Spinal cord (tissue), 10 donors: ENCODE measurements around the gene ITPRID2. TPM values are rescaled to one million over a fixed set of nuclear protein-coding genes. Genes with fewer than 3 reads are reported as not detected.
"Not testable (repeated sequence)": the region's sequence is repeated elsewhere in the genome, so short reads cannot be mapped to it uniquely, and the experiment has no call there.

Source experiments
- DNase-seq, 6 donors: peaks; one replicate each; pipeline versions ENCODE4 v3.0.0 to v3.0.0-alpha.2; 2013 to 2015; ENCODE audit warnings: low spot score in 6 of 6, low read depth in 4 of 6
- H3K27ac ChIP-seq: one replicate; pipeline ENCODE4 v1.5.1; 2013; ENCODE audit warnings: low read depth, low read length, control low read depth
- H3K27me3 ChIP-seq: one replicate; pipeline ENCODE4 v1.6.1; 2013; ENCODE audit warnings: low read length; ENCODE audit not compliant: control insufficient read depth, insufficient read depth
- H3K36me3 ChIP-seq: one replicate; pipeline ENCODE4 v1.6.1; 2013; ENCODE audit warnings: low read length; ENCODE audit not compliant: control insufficient read depth, insufficient read depth
- H3K4me1 ChIP-seq: one replicate; pipeline ENCODE4 v1.6.1; 2013; ENCODE audit warnings: low read length; ENCODE audit not compliant: control insufficient read depth, insufficient read depth
- H3K4me3 ChIP-seq: one replicate; pipeline ENCODE4 v1.5.1; 2013; ENCODE audit warnings: low read depth, low read length, control low read depth
- H3K9me3 ChIP-seq: one replicate; pipeline ENCODE4 v1.6.1; 2013; ENCODE audit warnings: low read length; ENCODE audit not compliant: control insufficient read depth, insufficient read depth
- WGBS: methylation state at CpG from one replicate; pipeline ENCODE4 v1.1.5; 2013; ENCODE audit warnings: missing lambda C conversion rate; ENCODE audit not compliant: insufficient coverage; 5-methylcytosine and 5-hydroxymethylcytosine counted together
- polyA plus RNA-seq, 2 donors: library from polyadenylated mRNA; unstranded; fragments of 120-200 nt; gene quantifications; one replicate each; pipeline ENCODE4 v1.2.1, GENCODE V29; 2013; ENCODE audit not compliant: insufficient read length in 2 of 2
- total RNA-seq, 2 donors: library from RNA; depleted of rRNA in 1 of 2; stranded (reverse); fragments of 120-200 nt in 1 of 2; fragments of >200 nt in 1 of 2; gene quantifications; one replicate each; pipeline versions ENCODE4 v1.2.3 to v1.2.4, GENCODE V29; 2013 to 2014
- donor health status: healthy.

ITPRID2 gene
- total and polyA plus RNA-seq, 4 donors: 73.9 to 164 (median 121) TPM

GRCh38 chr2:181953881-181954537, 62.5 kb downstream of the ITPRID2 start:
- Histone ChIP-seq H3K36me3 (no peaks in the 10 kb centered on the region), H3K4me1 (no peaks in the 10 kb centered on the region), H3K4me3 (peak overlapping the region; percentile 32), H3K27ac (no peak overlapping the region), H3K9me3 (no peaks in the 10 kb centered on the region), H3K27me3 (no peaks in the 10 kb centered on the region)
- 0% methylated on average over 6 of the region's 19 CpGs for WGBS
- peak; percentile 19 to 85 (median 50) for DNase-seq

GRCh38 chr2:181954538-181954883, 63.0 kb downstream of the ITPRID2 start:
- Histone ChIP-seq H3K27me3 (no peaks in the 10 kb centered on the region), H3K36me3 (no peaks in the 10 kb centered on the region), H3K4me1 (no peaks in the 10 kb centered on the region), H3K27ac (no peak overlapping the region), H3K9me3 (no peaks in the 10 kb centered on the region), H3K4me3 (peak overlapping the region; percentile 32)
- 0% methylated on average over 2 of the region's 4 CpGs for WGBS
- no peak for DNase-seq

GRCh38 chr2:181955010-181955409, 63.5 kb downstream of the ITPRID2 start:
- Histone ChIP-seq H3K27ac (no peak overlapping the region), H3K36me3 (no peaks in the 10 kb centered on the region), H3K4me3 (no peak overlapping the region), H3K9me3 (no peaks in the 10 kb centered on the region), H3K27me3 (no peaks in the 10 kb centered on the region), H3K4me1 (no peaks in the 10 kb centered on the region)
- no peak for DNase-seq
- no CpG with 5 or more reads among the region's 1 CpG for WGBS

- not testable (repeated sequence) for H3K36me3 ChIP-seq, H3K4me3 ChIP-seq, H3K4me1 ChIP-seq, H3K27ac ChIP-seq, H3K9me3 ChIP-seq, DNase-seq, H3K27me3 ChIP-seq
- no CpG with 5 or more reads among the region's 3 CpGs for WGBS
These were observed 64.3 kb downstream of the ITPRID2 start for GRCh38 chr2:181955866-181956265.

- H3K4me1 ChIP-seq: no peaks in the 10 kb centered on the region
- no peak overlapping the region for H3K27ac ChIP-seq
- 83% methylated on average over 3 of the region's 4 CpGs for WGBS
- no peak for DNase-seq
- H3K4me3 ChIP-seq: no peak overlapping the region
- no peaks in the 10 kb centered on the region for H3K36me3 ChIP-seq
- H3K9me3 ChIP-seq: no peaks in the 10 kb centered on the region
- H3K27me3 ChIP-seq: no peaks in the 10 kb centered on the region
These were observed 66.1 kb downstream of the ITPRID2 start for GRCh38 chr2:181957668-181958067.

GRCh38 chr2:181958726-181959125, 67.2 kb downstream of the ITPRID2 start:
- Histone ChIP-seq H3K27ac (no peak overlapping the region), H3K4me1 (no peaks in the 10 kb centered on the region), H3K4me3 (no peak overlapping the region), H3K36me3 (no peaks in the 10 kb centered on the region), H3K9me3 (no peaks in the 10 kb centered on the region), H3K27me3 (no peaks in the 10 kb centered on the region)
- DNase-seq: no peak
- no CpG with 5 or more reads among the region's 1 CpG for WGBS

GRCh38 chr2:181959508-181959907, 68.0 kb downstream of the ITPRID2 start:
- H3K27me3 ChIP-seq: no peaks in the 10 kb centered on the region
- peaks cover 1% of the 10 kb centered on the region for H3K9me3 ChIP-seq
- H3K4me1 ChIP-seq: no peaks in the 10 kb centered on the region
- H3K36me3 ChIP-seq: no peaks in the 10 kb centered on the region
- no peak for DNase-seq
- H3K4me3 ChIP-seq: no peak overlapping the region
- H3K27ac ChIP-seq: no peak overlapping the region

- H3K36me3 ChIP-seq, H3K27me3 ChIP-seq, H3K27ac ChIP-seq, H3K4me1 ChIP-seq, H3K9me3 ChIP-seq, H3K4me3 ChIP-seq, DNase-seq: not testable (repeated sequence)
- 96% methylated on average over 8 of the region's 8 CpGs for WGBS
These were observed 69.6 kb downstream of the ITPRID2 start for GRCh38 chr2:181961167-181961566.

- H3K9me3 ChIP-seq: peaks cover 1% of the 10 kb centered on the region
- H3K4me3 ChIP-seq: no peak overlapping the region
- H3K4me1 ChIP-seq: no peaks in the 10 kb centered on the region
- DNase-seq: no peak
- no peaks in the 10 kb centered on the region for H3K27me3 ChIP-seq
- H3K27ac ChIP-seq: no peak overlapping the region
- whole genome bisulfite sequencing: 98% methylated on average over 20 of the region's 20 CpGs
- H3K36me3 ChIP-seq: no peaks in the 10 kb centered on the region
These were observed 70.6 kb downstream of the ITPRID2 start for GRCh38 chr2:181962142-181962541.

- H3K36me3 ChIP-seq: no peaks in the 10 kb centered on the region
- no peaks in the 10 kb centered on the region for H3K27me3 ChIP-seq
- 90% methylated on average over 1 of the region's 2 CpGs for WGBS
- no peak for DNase-seq
- H3K4me3 ChIP-seq: no peak overlapping the region
- H3K4me1 ChIP-seq: no peaks in the 10 kb centered on the region
- no peak overlapping the region for H3K27ac ChIP-seq
- H3K9me3 ChIP-seq: no peaks in the 10 kb centered on the region
These were observed 78.7 kb downstream of the ITPRID2 start for GRCh38 chr2:181970160-181970794.
